ENCODE data around the gene LY6G5B. TPM values are rescaled to one million over a fixed set of nuclear protein-coding genes. Genes with fewer than 3 reads are reported as not detected.

The LY6G5B gene
- total and polyA plus RNA-seq, 2 donors from 2014 or later, result 2.5 to 15.1 TPM

GRCh38 chr6:31718265-31718664 lies 48.5 kb downstream of the LY6G5B start:
- H3K27me3 ChIP-seq (ENCODE audit: control insufficient read depth, insufficient read depth, low read length), result no peaks in the 10 kb centered on the region
- no peaks in the 10 kb centered on the region for H3K36me3 ChIP-seq (ENCODE audit: control insufficient read depth in 2 of 3, insufficient read depth in 3 of 3, low read length in 3 of 3)
- H3K9me3 ChIP-seq (ENCODE audit: control insufficient read depth in 2 of 3, insufficient read depth in 1 of 3, low read length in 3 of 3), result no peaks in the 10 kb centered on the region
- H3K4me3 ChIP-seq (ENCODE audit: low read length in 3 of 3), result no peak overlapping the region
- intact Hi-C loops (cut with DNase I), result no loop called here
- no peak overlapping the region for H3K9ac ChIP-seq (ENCODE audit: low read length in 3 of 3)
- no peaks in the 10 kb centered on the region for H3K4me1 ChIP-seq (ENCODE audit: control insufficient read depth in 2 of 3, insufficient read depth in 2 of 3, low read depth in 1 of 3, low read length in 3 of 3)
- no peak for TF ChIP-seq CTCF (IDR thresholded peaks at IDR 0.05; ENCODE audit: borderline replicate concordance, extremely low read depth, insufficient read depth)
- DNase-seq, result no peak
- no peak for FAIRE-seq
- H3K27ac ChIP-seq (ENCODE audit: low read depth in 2 of 2, low read length in 2 of 2), result no peak overlapping the region

DNA sequence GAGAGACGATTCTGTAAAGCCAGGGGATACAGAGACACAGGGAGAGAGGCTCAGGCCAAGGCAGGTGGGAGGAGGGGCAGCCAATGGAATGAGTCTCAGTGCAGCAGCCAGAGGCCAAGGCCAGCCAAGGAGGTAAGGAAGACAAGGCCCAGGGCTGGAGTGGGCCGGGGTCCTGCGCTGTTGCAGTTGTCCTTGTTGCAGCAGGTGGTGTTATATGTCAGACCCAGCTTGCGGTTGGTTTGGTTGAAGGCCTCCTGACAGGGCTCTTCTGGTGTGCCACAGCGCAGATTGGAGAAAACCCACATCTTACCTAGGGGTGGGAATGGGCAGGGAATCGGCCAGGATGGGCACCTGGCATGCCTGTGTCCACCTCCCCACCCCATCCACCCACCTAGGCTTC lies 49.2 kb downstream of the LY6G5B start:
- H3K27ac ChIP-seq (ENCODE audit: low read depth in 2 of 2, low read length in 2 of 2), result no peak overlapping the region
- no peaks in the 10 kb centered on the region for H3K4me1 ChIP-seq (ENCODE audit: control insufficient read depth in 2 of 3, insufficient read depth in 2 of 3, low read depth in 1 of 3, low read length in 3 of 3)
- TF ChIP-seq CTCF (IDR thresholded peaks at IDR 0.05; ENCODE audit: borderline replicate concordance, extremely low read depth, insufficient read depth), result no peak
- DNase-seq (no peak), FAIRE-seq (no peak)
- intact Hi-C loops (cut with DNase I), result no loop called here
- H3K9ac ChIP-seq (ENCODE audit: low read length in 3 of 3), result no peak overlapping the region
- H3K27me3 ChIP-seq (ENCODE audit: control insufficient read depth, insufficient read depth, low read length), result no peaks in the 10 kb centered on the region
- H3K4me3 ChIP-seq (ENCODE audit: low read length in 3 of 3), result no peak overlapping the region
- no peaks in the 10 kb centered on the region for H3K9me3 ChIP-seq (ENCODE audit: control insufficient read depth in 2 of 3, insufficient read depth in 1 of 3, low read length in 3 of 3)
- H3K36me3 ChIP-seq (ENCODE audit: control insufficient read depth in 2 of 3, insufficient read depth in 3 of 3, low read length in 3 of 3), result no peaks in the 10 kb centered on the region

DNA sequence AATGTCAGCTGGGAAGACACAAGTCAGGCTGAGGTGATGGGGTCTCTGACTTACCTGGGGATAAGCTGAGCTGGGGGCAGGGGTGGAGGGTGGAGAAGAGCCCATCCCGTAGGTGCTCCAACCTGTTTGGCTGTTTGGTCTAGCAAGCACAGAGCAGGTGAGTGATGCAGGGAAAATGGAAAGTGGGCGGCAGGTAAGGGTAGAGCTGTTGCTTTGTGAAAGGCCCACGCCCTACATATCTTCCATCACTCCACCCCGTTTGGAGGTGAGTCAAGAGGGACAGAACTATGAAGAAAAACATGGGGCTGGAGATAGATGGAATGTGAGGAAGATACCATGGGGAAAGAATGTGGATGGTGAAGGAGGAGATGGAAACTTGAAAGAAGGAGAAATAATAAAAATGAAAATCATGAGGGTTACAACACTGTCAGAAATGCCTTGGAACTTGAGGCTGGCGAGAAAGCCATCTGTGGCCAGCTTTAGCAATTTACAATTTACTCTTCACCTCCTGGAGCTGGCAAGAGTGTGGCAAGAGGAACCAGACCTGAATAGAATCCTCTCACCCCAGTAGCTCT lies 50.5 kb downstream of the LY6G5B start:
- Histone ChIP-seq H3K4me1 (ENCODE audit: control insufficient read depth in 2 of 3, insufficient read depth in 2 of 3, low read depth in 1 of 3, low read length in 3 of 3) (no peaks in the 10 kb centered on the region), H3K4me3 (ENCODE audit: low read length in 3 of 3) (no peak overlapping the region), H3K27ac (ENCODE audit: low read depth in 2 of 2, low read length in 2 of 2) (no peak overlapping the region), H3K36me3 (ENCODE audit: control insufficient read depth in 2 of 3, insufficient read depth in 3 of 3, low read length in 3 of 3) (no peaks in the 10 kb centered on the region), H3K9me3 (ENCODE audit: control insufficient read depth in 2 of 3, insufficient read depth in 1 of 3, low read length in 3 of 3) (no peaks in the 10 kb centered on the region), H3K27me3 (ENCODE audit: control insufficient read depth, insufficient read depth, low read length) (no peaks in the 10 kb centered on the region), H3K9ac (ENCODE audit: low read length in 3 of 3) (no peak overlapping the region)
- FAIRE-seq, result no peak
- no peak for TF ChIP-seq CTCF (IDR thresholded peaks at IDR 0.05; ENCODE audit: borderline replicate concordance, extremely low read depth, insufficient read depth)
- intact Hi-C loops (cut with DNase I), result no loop called here
- no peak for DNase-seq
